ENCODE results near the gene SLC25A52. TPM values are rescaled to one million over a fixed set of nuclear protein-coding genes. Genes with fewer than 3 reads are reported as not detected.
"Not testable (repeated sequence)": the region's sequence is repeated elsewhere in the genome, so short reads cannot be mapped to it uniquely, and the experiment has no call there.

The SLC25A52 gene
- total RNA-seq, 2 experiments from 2014 or later, result not detected

- Mint-ChIP-seq H3K27me3 (ENCODE audit: low read depth) (no peaks in the 10 kb centered on the region), H3K4me1 (ENCODE audit: low read depth) (peaks cover 4% of the 10 kb centered on the region), H3K9me3 (ENCODE audit: insufficient read depth) (peaks cover 17% of the 10 kb centered on the region), H3K4me3 (no peak overlapping the region), H3K27ac (no peak overlapping the region), H3K36me3 (ENCODE audit: low read depth) (peaks cover 2% of the 10 kb centered on the region)
- ATAC-seq (no peak), DNase-seq (no peak)
- ChIA-PET CTCF (no interaction called here), POLR2A (no interaction called here)
These were observed 15.4 kb upstream of the SLC25A52 start for GRCh38 chr18:31776093-31776492.

GRCh38 chr18:31774962-31775361 is 14.3 kb upstream of the SLC25A52 start:
- Mint-ChIP-seq H3K4me3 (no peak overlapping the region), H3K27ac (no peak overlapping the region), H3K9me3 (ENCODE audit: insufficient read depth) (peaks cover 17% of the 10 kb centered on the region), H3K4me1 (ENCODE audit: low read depth) (peaks cover 4% of the 10 kb centered on the region), H3K36me3 (ENCODE audit: low read depth) (peaks cover 2% of the 10 kb centered on the region), H3K27me3 (ENCODE audit: low read depth) (peaks cover 3% of the 10 kb centered on the region)
- ATAC-seq (no peak), DNase-seq (no peak)
- CTCF ChIA-PET, result no interaction called here
- POLR2A ChIA-PET, result no interaction called here

DNA sequence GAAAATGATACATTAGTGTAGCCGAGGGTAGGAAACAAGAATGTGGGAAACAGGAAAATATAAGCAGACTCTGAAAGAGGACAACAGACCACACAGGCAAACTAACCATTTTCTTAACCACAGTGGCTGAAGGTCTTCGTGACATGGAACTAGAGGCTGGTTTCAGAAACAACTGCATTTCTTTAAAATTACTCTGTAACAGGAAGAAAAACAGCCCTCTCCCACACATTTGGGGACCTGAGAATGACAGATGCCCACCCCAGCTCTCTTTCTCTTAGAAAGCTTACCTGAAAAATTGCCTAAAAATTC is 13.8 kb upstream of the SLC25A52 start:
- peaks cover 13% of the 10 kb centered on the region for H3K9me3 Mint-ChIP-seq (ENCODE audit: insufficient read depth)
- H3K4me1 Mint-ChIP-seq (ENCODE audit: low read depth), result peaks cover 4% of the 10 kb centered on the region
- H3K27ac Mint-ChIP-seq, result no peak overlapping the region
- peaks cover 3% of the 10 kb centered on the region for H3K27me3 Mint-ChIP-seq (ENCODE audit: low read depth)
- DNase-seq, result no peak
- ChIA-PET CTCF (no interaction called here), POLR2A (no interaction called here)
- H3K4me3 Mint-ChIP-seq, result no peak overlapping the region
- ATAC-seq, result no peak
- peaks cover 2% of the 10 kb centered on the region for H3K36me3 Mint-ChIP-seq (ENCODE audit: low read depth)

- no peaks in the 10 kb centered on the region for H3K36me3 Mint-ChIP-seq (ENCODE audit: low read depth)
- POLR2A ChIA-PET, result no interaction called here
- no peak overlapping the region for H3K27ac Mint-ChIP-seq
These were observed 13.2 kb upstream of the SLC25A52 start for GRCh38 chr18:31773774-31774476.

DNA sequence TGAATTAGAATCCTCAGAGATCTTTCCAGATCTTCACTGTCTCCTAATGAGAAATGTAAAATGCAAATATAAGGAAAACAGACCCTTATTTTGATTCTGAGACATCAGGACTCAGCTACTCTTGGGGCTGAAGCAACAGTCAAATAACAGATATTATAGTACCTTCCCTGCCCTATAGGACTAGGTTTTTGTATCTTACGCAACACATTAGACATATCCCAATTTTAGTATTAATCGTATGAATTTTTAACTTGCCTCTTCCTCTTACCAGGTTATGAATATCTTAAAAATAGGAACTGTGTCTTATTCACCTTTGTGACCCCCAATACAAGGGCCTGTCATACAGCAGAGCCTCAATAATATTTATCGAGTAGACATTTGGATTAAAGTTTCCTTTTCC is 12.0 kb upstream of the SLC25A52 start:
- Mint-ChIP-seq H3K9me3 (ENCODE audit: insufficient read depth) (no peaks in the 10 kb centered on the region), H3K4me3 (no peak overlapping the region), H3K36me3 (ENCODE audit: low read depth) (no peaks in the 10 kb centered on the region), H3K27ac (no peak overlapping the region), H3K27me3 (ENCODE audit: low read depth) (peaks cover 7% of the 10 kb centered on the region), H3K4me1 (ENCODE audit: low read depth) (peaks cover 4% of the 10 kb centered on the region)
- DNase-seq (no peak), ATAC-seq (no peak)
- ChIA-PET CTCF (no interaction called here), POLR2A (no interaction called here)

More at GRCh38 chr18:31773774-31774476, 13.2 kb upstream of the SLC25A52 start:
- Mint-ChIP-seq H3K4me3 (no peak overlapping the region), H3K9me3 (ENCODE audit: insufficient read depth) (peaks cover 8% of the 10 kb centered on the region), H3K4me1 (ENCODE audit: low read depth) (peaks cover 4% of the 10 kb centered on the region), H3K27me3 (ENCODE audit: low read depth) (peaks cover 5% of the 10 kb centered on the region)
- ATAC-seq (no peak), DNase-seq (no peak)
- CTCF ChIA-PET, result no interaction called here

DNA sequence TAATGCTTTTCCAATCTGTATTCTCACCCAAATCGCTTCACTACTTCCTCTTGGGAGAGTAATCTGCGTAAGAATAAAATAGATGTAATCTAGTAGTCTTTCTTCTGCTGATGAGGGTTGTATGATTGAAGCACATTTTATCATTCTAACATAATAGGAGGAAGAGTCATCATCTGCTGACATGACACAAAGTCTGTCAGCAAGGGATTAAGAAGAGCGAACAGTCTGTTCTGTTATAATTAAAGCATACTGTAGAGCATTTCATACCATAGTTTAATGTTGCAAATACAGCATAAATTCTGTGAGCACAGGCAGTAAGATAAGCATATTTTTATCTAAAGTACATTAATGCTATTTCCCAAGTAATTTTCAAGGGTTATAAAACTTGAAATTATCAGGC is 10.4 kb downstream of the SLC25A52 start:
- ATAC-seq, result no peak
- H3K36me3 Mint-ChIP-seq (ENCODE audit: low read depth), result no peaks in the 10 kb centered on the region
- no peaks in the 10 kb centered on the region for H3K9me3 Mint-ChIP-seq (ENCODE audit: insufficient read depth)
- no peaks in the 10 kb centered on the region for H3K4me1 Mint-ChIP-seq (ENCODE audit: low read depth)
- no peak overlapping the region for H3K4me3 Mint-ChIP-seq
- CTCF ChIA-PET, result no interaction called here
- H3K27ac Mint-ChIP-seq, result no peak overlapping the region
- POLR2A ChIA-PET, result no interaction called here
- H3K27me3 Mint-ChIP-seq (ENCODE audit: low read depth), result peaks cover 7% of the 10 kb centered on the region
- DNase-seq, result no peak

DNA sequence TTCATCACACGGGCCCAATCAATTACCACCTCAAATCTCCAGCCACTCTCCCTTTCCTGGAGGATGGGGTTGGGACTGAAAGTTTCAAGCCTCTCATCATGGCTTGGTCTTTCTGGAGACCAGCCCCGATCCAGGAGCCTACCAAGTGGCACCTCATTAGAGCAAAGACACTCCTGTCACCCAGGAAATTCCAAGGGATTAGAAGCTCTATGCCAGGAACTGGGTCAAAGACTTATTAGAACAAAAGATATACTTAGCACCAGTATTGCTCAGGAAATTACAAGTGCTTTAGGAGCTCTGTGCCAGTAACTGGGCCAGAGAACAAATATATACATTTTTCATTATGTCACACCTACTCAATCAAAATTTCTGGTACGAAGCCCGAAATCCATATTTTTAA is 14.3 kb downstream of the SLC25A52 start:
- ChIA-PET POLR2A (no interaction called here), CTCF (no interaction called here)
- ATAC-seq (no peak), DNase-seq (no peak)
- Mint-ChIP-seq H3K9me3 (ENCODE audit: insufficient read depth) (no peaks in the 10 kb centered on the region), H3K36me3 (ENCODE audit: low read depth) (no peaks in the 10 kb centered on the region), H3K27ac (no peak overlapping the region), H3K4me3 (no peak overlapping the region), H3K4me1 (ENCODE audit: low read depth) (no peaks in the 10 kb centered on the region), H3K27me3 (ENCODE audit: low read depth) (peaks cover 6% of the 10 kb centered on the region)

GRCh38 chr18:31744321-31745067 is 16.2 kb downstream of the SLC25A52 start:
- CTCF ChIA-PET, result no interaction called here
- Mint-ChIP-seq H3K27ac (no peak overlapping the region), H3K36me3 (ENCODE audit: low read depth) (no peaks in the 10 kb centered on the region), H3K27me3 (ENCODE audit: low read depth) (peaks cover 4% of the 10 kb centered on the region), H3K4me1 (ENCODE audit: low read depth) (no peaks in the 10 kb centered on the region), H3K4me3 (no peak overlapping the region), H3K9me3 (ENCODE audit: insufficient read depth) (no peaks in the 10 kb centered on the region)
- DNase-seq (no peak), ATAC-seq (no peak)
- POLR2A ChIA-PET, result no interaction called here

DNA sequence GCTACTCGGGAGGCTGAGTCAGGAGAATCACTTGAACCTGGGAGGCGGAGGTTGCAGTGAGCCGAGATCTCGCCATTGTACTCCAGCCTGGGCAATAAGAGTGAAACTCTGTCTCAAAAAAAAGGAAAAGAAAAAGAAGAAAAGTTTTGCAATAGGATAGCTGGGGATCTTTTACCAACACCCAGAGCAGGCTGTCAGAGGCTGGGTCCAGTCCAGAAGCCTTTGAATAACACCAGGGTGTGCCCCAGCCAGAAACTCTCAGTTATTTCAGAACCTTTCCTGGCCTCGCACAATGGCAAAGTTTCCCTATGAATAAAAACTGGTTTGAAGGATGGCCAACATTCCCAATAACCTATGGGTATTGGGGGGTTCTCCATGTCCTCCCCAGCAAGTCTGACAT is 17.1 kb downstream of the SLC25A52 start:
- ATAC-seq; H3K9me3 Mint-ChIP-seq (ENCODE audit: insufficient read depth); H3K36me3 Mint-ChIP-seq (ENCODE audit: low read depth); H3K27ac Mint-ChIP-seq; H3K4me1 Mint-ChIP-seq (ENCODE audit: low read depth); DNase-seq; H3K4me3 Mint-ChIP-seq; POLR2A ChIA-PET; H3K27me3 Mint-ChIP-seq (ENCODE audit: low read depth): not testable (repeated sequence)
- CTCF ChIA-PET, result interaction anchor here (1.2 kb wide), 1 partner anchor 234 kb away, joined by 3 read pairs; no protein-coding TSS in a partner anchor

DNA sequence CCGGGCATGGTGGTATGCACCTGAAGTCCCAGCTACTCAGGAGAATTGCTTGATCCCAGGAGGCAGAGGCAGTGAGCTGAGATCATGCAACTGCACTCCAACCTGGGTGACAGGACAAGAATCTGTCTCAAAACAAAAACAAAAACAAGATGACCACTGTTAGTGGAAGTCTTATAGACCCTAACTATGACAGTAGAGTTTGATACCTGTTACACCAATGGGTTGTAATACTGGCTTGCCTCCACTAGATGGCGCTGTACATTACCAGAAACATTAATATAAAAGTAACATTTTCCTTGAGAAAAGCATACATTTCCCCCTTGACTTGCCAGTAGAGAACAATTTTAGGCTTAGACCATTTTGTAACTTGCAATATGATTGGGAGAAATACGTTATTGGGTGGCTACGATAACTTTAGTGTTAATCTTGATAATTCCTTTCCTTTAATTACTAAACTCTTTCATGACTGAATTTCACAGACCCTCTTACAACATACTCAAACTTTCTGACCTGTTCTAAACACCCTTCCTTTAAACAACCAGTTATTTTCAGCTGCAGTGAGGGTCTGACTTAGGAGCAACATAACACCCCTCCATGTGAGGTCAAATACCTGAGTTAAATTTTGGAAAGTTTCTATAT is 19.5 kb downstream of the SLC25A52 start:
- Mint-ChIP-seq H3K27me3 (ENCODE audit: low read depth) (no peaks in the 10 kb centered on the region), H3K4me3 (no peak overlapping the region), H3K9me3 (ENCODE audit: insufficient read depth) (no peaks in the 10 kb centered on the region), H3K27ac (no peak overlapping the region), H3K36me3 (ENCODE audit: low read depth) (no peaks in the 10 kb centered on the region), H3K4me1 (ENCODE audit: low read depth) (no peaks in the 10 kb centered on the region)
- DNase-seq (peak; percentile 72), ATAC-seq (no peak)
- CTCF ChIA-PET, result interaction anchor here (0.6 to 1.5 kb wide), 9 partner anchors 9 to 236 kb away, joined by 3 to 7 read pairs (median 4); no protein-coding TSS in a partner anchor
- POLR2A ChIA-PET, result no interaction called here

GRCh38 chr18:31740180-31740579 is 20.5 kb downstream of the SLC25A52 start:
- CTCF ChIA-PET, result no interaction called here
- DNase-seq (no peak), ATAC-seq (no peak)
- H3K36me3 Mint-ChIP-seq (ENCODE audit: low read depth), result no peaks in the 10 kb centered on the region
- no peaks in the 10 kb centered on the region for H3K27me3 Mint-ChIP-seq (ENCODE audit: low read depth)
- POLR2A ChIA-PET, result no interaction called here
- H3K9me3 Mint-ChIP-seq (ENCODE audit: insufficient read depth), result no peaks in the 10 kb centered on the region
- no peak overlapping the region for H3K4me3 Mint-ChIP-seq
- H3K27ac Mint-ChIP-seq, result no peak overlapping the region
- H3K4me1 Mint-ChIP-seq (ENCODE audit: low read depth), result no peaks in the 10 kb centered on the region

GRCh38 chr18:31739651-31740050 is 21.0 kb downstream of the SLC25A52 start:
- H3K9me3 Mint-ChIP-seq (ENCODE audit: insufficient read depth), result no peaks in the 10 kb centered on the region
- ATAC-seq, result no peak
- no peaks in the 10 kb centered on the region for H3K4me1 Mint-ChIP-seq (ENCODE audit: low read depth)

More at GRCh38 chr18:31739651-31740050, 21.0 kb downstream of the SLC25A52 start:
- ChIA-PET CTCF (no interaction called here), POLR2A (no interaction called here)
- Mint-ChIP-seq H3K27me3 (ENCODE audit: low read depth) (no peaks in the 10 kb centered on the region), H3K36me3 (ENCODE audit: low read depth) (no peaks in the 10 kb centered on the region), H3K27ac (no peak overlapping the region), H3K4me3 (no peak overlapping the region)
- no peak for DNase-seq
